ENCODE data around the gene PRKACB.

PRKACB gene

GRCh38 chr1:84155517-84155916, 11.4 kb downstream of the PRKACB start:
- H3K4me1 ChIP-seq (ENCODE audit: control insufficient read depth in 2 of 2, insufficient read depth in 2 of 2, low read length in 2 of 2): peaks cover 0 to 4% of the 10 kb centered on the region in 2 donors
- H3K9me3 ChIP-seq (ENCODE audit: control insufficient read depth in 2 of 2, low read length in 2 of 2): no peaks in the 10 kb centered on the region
- H3K27ac ChIP-seq (ENCODE audit: low read depth in 2 of 2, low read length in 2 of 2): no peak overlapping the region
- no peak overlapping the region for H3K9ac ChIP-seq (ENCODE audit: low read depth in 1 of 2, low read length in 2 of 2)
- H3K27me3 ChIP-seq (ENCODE audit: control insufficient read depth in 2 of 2, insufficient read depth in 2 of 2, low read length in 2 of 2): no peaks in the 10 kb centered on the region
- peaks cover 0 to 3% of the 10 kb centered on the region in 2 donors for H3K36me3 ChIP-seq (ENCODE audit: control insufficient read depth in 2 of 2, insufficient read depth in 2 of 2, low read length in 2 of 2)
- no peak overlapping the region for H3K4me3 ChIP-seq (ENCODE audit: low read length in 2 of 2)

- H3K27ac ChIP-seq (ENCODE audit: low read depth in 2 of 2, low read length in 2 of 2): no peak overlapping the region
- H3K4me3 ChIP-seq (ENCODE audit: low read length in 2 of 2): no peak overlapping the region
- no peak overlapping the region for H3K9ac ChIP-seq (ENCODE audit: low read depth in 1 of 2, low read length in 2 of 2)
- no peaks in the 10 kb centered on the region for H3K27me3 ChIP-seq (ENCODE audit: control insufficient read depth in 2 of 2, insufficient read depth in 2 of 2, low read length in 2 of 2)
- peaks cover 0 to 4% of the 10 kb centered on the region in 2 donors for H3K4me1 ChIP-seq (ENCODE audit: control insufficient read depth in 2 of 2, insufficient read depth in 2 of 2, low read length in 2 of 2)
- H3K9me3 ChIP-seq (ENCODE audit: control insufficient read depth in 2 of 2, low read length in 2 of 2): no peaks in the 10 kb centered on the region
- peaks cover 0 to 3% of the 10 kb centered on the region in 2 donors for H3K36me3 ChIP-seq (ENCODE audit: control insufficient read depth in 2 of 2, insufficient read depth in 2 of 2, low read length in 2 of 2)
Observed at GRCh38 chr1:84156210-84156621, 12.1 kb downstream of the PRKACB start.

GRCh38 chr1:84159533-84160240, 15.6 kb downstream of the PRKACB start:
- no peak overlapping the region for H3K9ac ChIP-seq (ENCODE audit: low read depth in 1 of 2, low read length in 2 of 2)
- peaks cover 0 to 4% of the 10 kb centered on the region in 2 donors for H3K4me1 ChIP-seq (ENCODE audit: control insufficient read depth in 2 of 2, insufficient read depth in 2 of 2, low read length in 2 of 2)
- no peak overlapping the region for H3K4me3 ChIP-seq (ENCODE audit: low read length in 2 of 2)
- no peak overlapping the region for H3K27ac ChIP-seq (ENCODE audit: low read depth in 2 of 2, low read length in 2 of 2)
- no peaks in the 10 kb centered on the region for H3K27me3 ChIP-seq (ENCODE audit: control insufficient read depth in 2 of 2, insufficient read depth in 2 of 2, low read length in 2 of 2)
- no peaks in the 10 kb centered on the region for H3K9me3 ChIP-seq (ENCODE audit: control insufficient read depth in 2 of 2, low read length in 2 of 2)
- H3K36me3 ChIP-seq (ENCODE audit: control insufficient read depth in 2 of 2, insufficient read depth in 2 of 2, low read length in 2 of 2): peaks cover 0 to 3% of the 10 kb centered on the region in 2 donors

- no peak overlapping the region for H3K4me3 ChIP-seq (ENCODE audit: low read length in 2 of 2)
- H3K27ac ChIP-seq (ENCODE audit: low read depth in 2 of 2, low read length in 2 of 2): no peak overlapping the region
- no peaks in the 10 kb centered on the region for H3K4me1 ChIP-seq (ENCODE audit: control insufficient read depth in 2 of 2, insufficient read depth in 2 of 2, low read length in 2 of 2)
- H3K27me3 ChIP-seq (ENCODE audit: control insufficient read depth in 2 of 2, insufficient read depth in 2 of 2, low read length in 2 of 2): no peaks in the 10 kb centered on the region
- H3K36me3 ChIP-seq (ENCODE audit: control insufficient read depth in 2 of 2, insufficient read depth in 2 of 2, low read length in 2 of 2): peaks cover 0 to 3% of the 10 kb centered on the region in 2 donors
- H3K9me3 ChIP-seq (ENCODE audit: control insufficient read depth in 2 of 2, low read length in 2 of 2): no peaks in the 10 kb centered on the region
- no peak overlapping the region for H3K9ac ChIP-seq (ENCODE audit: low read depth in 1 of 2, low read length in 2 of 2)
Observed at GRCh38 chr1:84162295-84162694, 18.2 kb downstream of the PRKACB start.

- H3K27ac ChIP-seq (ENCODE audit: low read depth in 2 of 2, low read length in 2 of 2): no peak overlapping the region
- H3K9me3 ChIP-seq (ENCODE audit: control insufficient read depth in 2 of 2, low read length in 2 of 2): no peaks in the 10 kb centered on the region
- H3K27me3 ChIP-seq (ENCODE audit: control insufficient read depth in 2 of 2, insufficient read depth in 2 of 2, low read length in 2 of 2): no peaks in the 10 kb centered on the region
- H3K36me3 ChIP-seq (ENCODE audit: control insufficient read depth in 2 of 2, insufficient read depth in 2 of 2, low read length in 2 of 2): no peaks in the 10 kb centered on the region
- H3K9ac ChIP-seq (ENCODE audit: low read depth in 1 of 2, low read length in 2 of 2): no peak overlapping the region
- H3K4me1 ChIP-seq (ENCODE audit: control insufficient read depth in 2 of 2, insufficient read depth in 2 of 2, low read length in 2 of 2): no peaks in the 10 kb centered on the region
- no peak overlapping the region for H3K4me3 ChIP-seq (ENCODE audit: low read length in 2 of 2)
Observed at GRCh38 chr1:84163123-84163931, 19.3 kb downstream of the PRKACB start.

GRCh38 chr1:84164161-84164560, 20.1 kb downstream of the PRKACB start:
- no peak overlapping the region for H3K4me3 ChIP-seq (ENCODE audit: low read length in 2 of 2)
- H3K9ac ChIP-seq (ENCODE audit: low read depth in 1 of 2, low read length in 2 of 2): no peak overlapping the region

GRCh38 chr1:84164567-84165021, 20.5 kb downstream of the PRKACB start:
- no peaks in the 10 kb centered on the region for H3K27me3 ChIP-seq (ENCODE audit: control insufficient read depth in 2 of 2, insufficient read depth in 2 of 2, low read length in 2 of 2)
- H3K27ac ChIP-seq (ENCODE audit: low read depth in 2 of 2, low read length in 2 of 2): no peak overlapping the region
- H3K4me1 ChIP-seq (ENCODE audit: control insufficient read depth in 2 of 2, insufficient read depth in 2 of 2, low read length in 2 of 2): peaks cover 0 to 2% of the 10 kb centered on the region in 2 donors
- H3K4me3 ChIP-seq (ENCODE audit: low read length in 2 of 2): no peak overlapping the region
- H3K36me3 ChIP-seq (ENCODE audit: control insufficient read depth in 2 of 2, insufficient read depth in 2 of 2, low read length in 2 of 2): no peaks in the 10 kb centered on the region
- H3K9ac ChIP-seq (ENCODE audit: low read depth in 1 of 2, low read length in 2 of 2): no peak overlapping the region
- H3K9me3 ChIP-seq (ENCODE audit: control insufficient read depth in 2 of 2, low read length in 2 of 2): no peaks in the 10 kb centered on the region

More at GRCh38 chr1:84164161-84164560, 20.1 kb downstream of the PRKACB start:
- Histone ChIP-seq H3K36me3 (ENCODE audit: control insufficient read depth in 2 of 2, insufficient read depth in 2 of 2, low read length in 2 of 2) (no peaks in the 10 kb centered on the region), H3K27ac (ENCODE audit: low read depth in 2 of 2, low read length in 2 of 2) (no peak overlapping the region), H3K27me3 (ENCODE audit: control insufficient read depth in 2 of 2, insufficient read depth in 2 of 2, low read length in 2 of 2) (no peaks in the 10 kb centered on the region), H3K4me1 (ENCODE audit: control insufficient read depth in 2 of 2, insufficient read depth in 2 of 2, low read length in 2 of 2) (peaks cover 0 to 2% of the 10 kb centered on the region in 2 donors), H3K9me3 (ENCODE audit: control insufficient read depth in 2 of 2, low read length in 2 of 2) (no peaks in the 10 kb centered on the region)

GRCh38 chr1:84165601-84166000, 21.5 kb downstream of the PRKACB start:
- no peak overlapping the region for H3K9ac ChIP-seq (ENCODE audit: low read depth in 1 of 2, low read length in 2 of 2)
- H3K4me3 ChIP-seq (ENCODE audit: low read length in 2 of 2): no peak overlapping the region
- no peaks in the 10 kb centered on the region for H3K27me3 ChIP-seq (ENCODE audit: control insufficient read depth in 2 of 2, insufficient read depth in 2 of 2, low read length in 2 of 2)
- no peak overlapping the region for H3K27ac ChIP-seq (ENCODE audit: low read depth in 2 of 2, low read length in 2 of 2)
- H3K9me3 ChIP-seq (ENCODE audit: control insufficient read depth in 2 of 2, low read length in 2 of 2): no peaks in the 10 kb centered on the region
- no peaks in the 10 kb centered on the region for H3K36me3 ChIP-seq (ENCODE audit: control insufficient read depth in 2 of 2, insufficient read depth in 2 of 2, low read length in 2 of 2)
- peaks cover 0 to 2% of the 10 kb centered on the region in 2 donors for H3K4me1 ChIP-seq (ENCODE audit: control insufficient read depth in 2 of 2, insufficient read depth in 2 of 2, low read length in 2 of 2)

- H3K36me3 ChIP-seq (ENCODE audit: control insufficient read depth in 2 of 2, insufficient read depth in 2 of 2, low read length in 2 of 2): no peaks in the 10 kb centered on the region
- H3K4me1 ChIP-seq (ENCODE audit: control insufficient read depth in 2 of 2, insufficient read depth in 2 of 2, low read length in 2 of 2): peaks cover 0 to 2% of the 10 kb centered on the region in 2 donors
- no peak overlapping the region for H3K27ac ChIP-seq (ENCODE audit: low read depth in 2 of 2, low read length in 2 of 2)
- H3K9ac ChIP-seq (ENCODE audit: low read depth in 1 of 2, low read length in 2 of 2): no peak overlapping the region
- no peaks in the 10 kb centered on the region for H3K9me3 ChIP-seq (ENCODE audit: control insufficient read depth in 2 of 2, low read length in 2 of 2)
- no peaks in the 10 kb centered on the region for H3K27me3 ChIP-seq (ENCODE audit: control insufficient read depth in 2 of 2, insufficient read depth in 2 of 2, low read length in 2 of 2)
- no peak overlapping the region for H3K4me3 ChIP-seq (ENCODE audit: low read length in 2 of 2)
Observed at GRCh38 chr1:84166797-84167196, 22.7 kb downstream of the PRKACB start.

- no peaks in the 10 kb centered on the region for H3K9me3 ChIP-seq (ENCODE audit: control insufficient read depth in 2 of 2, low read length in 2 of 2)
- no peak overlapping the region for H3K4me3 ChIP-seq (ENCODE audit: low read length in 2 of 2)
- H3K27me3 ChIP-seq (ENCODE audit: control insufficient read depth in 2 of 2, insufficient read depth in 2 of 2, low read length in 2 of 2): no peaks in the 10 kb centered on the region
- H3K9ac ChIP-seq (ENCODE audit: low read depth in 1 of 2, low read length in 2 of 2): no peak overlapping the region
- no peaks in the 10 kb centered on the region for H3K36me3 ChIP-seq (ENCODE audit: control insufficient read depth in 2 of 2, insufficient read depth in 2 of 2, low read length in 2 of 2)
- peaks cover 0 to 2% of the 10 kb centered on the region in 2 donors for H3K4me1 ChIP-seq (ENCODE audit: control insufficient read depth in 2 of 2, insufficient read depth in 2 of 2, low read length in 2 of 2)
- H3K27ac ChIP-seq (ENCODE audit: low read depth in 2 of 2, low read length in 2 of 2): no peak overlapping the region
Observed at GRCh38 chr1:84168783-84169182, 24.7 kb downstream of the PRKACB start.

Measured in mucosa of rectum (tissue), 2 donors.